Germinal center (tissue), 1 donor: ENCODE measurements around the gene SGSM1.

ENCODE experiments used
- DNase-seq: peaks from one replicate; pipeline ENCODE4 v3.0.0; 2012; ENCODE audit warnings: mixed read lengths, low spot score

Gene SGSM1

DNA sequence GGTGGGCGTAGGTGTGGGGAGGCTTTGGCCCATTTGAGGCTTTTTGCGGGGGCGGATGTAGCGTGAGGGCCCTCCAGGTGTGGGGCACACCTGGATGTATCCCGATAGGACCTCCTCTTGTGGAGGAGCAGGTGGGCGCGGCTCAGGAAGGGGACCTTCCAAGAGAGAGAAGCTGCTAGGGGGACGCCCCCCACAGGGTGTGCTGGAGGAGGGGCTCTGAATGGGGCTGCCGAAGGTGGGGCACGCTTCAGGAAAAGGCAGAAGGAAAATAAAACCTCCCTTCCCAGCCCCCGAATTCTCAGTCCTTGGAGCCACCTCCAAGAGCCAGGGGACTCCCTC lies 621 bp downstream of the SGSM1 start:
- no peak for DNase-seq

DNA sequence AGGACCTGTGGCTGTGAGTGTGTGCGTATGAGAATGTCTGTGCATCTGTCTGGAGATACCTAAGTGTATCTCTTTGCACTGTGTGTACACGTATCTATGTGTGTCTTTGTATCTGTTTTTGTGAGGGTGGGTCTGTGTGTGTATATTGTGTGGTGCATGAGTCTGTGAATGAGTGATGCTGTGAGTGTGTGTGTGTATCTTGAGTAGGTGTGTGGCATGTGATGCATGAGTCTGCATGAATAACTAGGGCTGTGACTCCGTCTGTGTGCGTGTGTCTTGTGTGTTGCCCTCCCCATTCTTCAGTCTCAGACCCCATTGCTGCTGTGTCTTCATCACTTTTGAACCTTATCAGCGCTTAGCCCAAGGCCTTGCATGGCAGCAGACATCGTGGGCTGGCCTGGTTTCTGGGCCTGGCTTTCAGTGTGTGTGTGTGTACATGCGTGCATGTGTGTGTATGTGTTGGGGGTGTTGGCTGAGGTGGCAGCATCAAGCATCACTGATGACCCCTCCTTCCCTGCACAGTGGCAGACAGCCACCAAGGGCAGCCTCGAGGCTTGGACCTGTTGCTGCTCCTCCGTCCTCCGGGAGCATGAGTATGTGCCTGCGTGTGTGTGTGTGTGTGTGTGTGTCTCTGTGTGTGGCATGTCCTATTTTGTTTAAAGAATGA lies 1.4 kb downstream of the SGSM1 start:
- no peak for DNase-seq

DNA sequence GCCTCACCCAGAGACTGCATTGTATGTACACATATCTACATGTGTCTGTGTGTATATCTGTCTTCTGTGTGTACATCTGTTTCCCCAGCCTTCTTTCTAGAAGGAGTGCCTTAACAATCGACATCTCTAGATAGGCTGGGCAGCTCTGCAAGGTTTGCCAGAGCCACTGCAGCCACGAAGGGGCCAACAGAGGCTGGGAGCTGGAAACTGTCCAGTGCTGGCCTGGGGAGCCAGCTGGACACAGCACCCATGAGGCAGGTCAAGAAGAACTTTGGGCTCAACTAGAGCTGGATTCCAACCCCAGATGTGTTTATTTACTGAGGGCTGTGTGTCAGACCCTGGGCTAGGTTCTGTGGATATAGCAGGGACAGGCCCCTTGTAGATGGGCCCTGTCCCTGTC lies 3.3 kb downstream of the SGSM1 start:
- no peak for DNase-seq

DNA sequence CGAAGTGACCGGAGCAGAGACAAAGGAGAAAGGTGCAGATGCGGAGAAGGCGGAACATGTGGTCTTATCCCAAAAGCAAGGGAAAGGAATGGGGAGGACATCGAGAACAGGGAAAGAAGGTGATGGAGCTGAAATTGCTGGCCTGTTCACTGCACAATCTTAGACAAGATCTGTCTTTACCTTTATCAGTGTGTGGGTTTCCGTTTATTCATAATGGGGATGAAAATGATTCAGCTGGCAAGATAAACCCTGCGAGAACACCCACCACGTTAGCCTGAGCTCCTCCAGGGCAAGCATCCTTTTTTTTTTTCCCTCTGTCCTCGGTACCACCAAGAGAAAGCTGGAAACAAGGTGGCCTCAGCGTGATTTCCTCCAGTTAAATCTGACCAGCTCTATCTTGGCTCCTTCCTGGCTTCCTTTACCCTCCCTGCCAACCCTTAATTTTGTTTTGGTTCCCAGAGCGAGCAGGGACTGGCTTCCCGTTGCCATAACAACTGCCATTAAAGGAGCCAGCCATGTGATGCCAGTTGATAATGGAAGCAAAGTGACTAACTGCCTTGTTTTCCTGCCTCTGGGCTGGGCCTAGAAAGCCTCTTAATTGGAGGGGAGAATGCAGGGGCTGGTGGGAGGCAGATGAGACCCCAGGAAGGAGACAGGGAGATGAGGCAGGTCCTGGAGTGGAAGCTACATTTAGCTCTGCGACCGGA lies 4.2 kb downstream of the SGSM1 start:
- DNase-seq = no peak

DNA sequence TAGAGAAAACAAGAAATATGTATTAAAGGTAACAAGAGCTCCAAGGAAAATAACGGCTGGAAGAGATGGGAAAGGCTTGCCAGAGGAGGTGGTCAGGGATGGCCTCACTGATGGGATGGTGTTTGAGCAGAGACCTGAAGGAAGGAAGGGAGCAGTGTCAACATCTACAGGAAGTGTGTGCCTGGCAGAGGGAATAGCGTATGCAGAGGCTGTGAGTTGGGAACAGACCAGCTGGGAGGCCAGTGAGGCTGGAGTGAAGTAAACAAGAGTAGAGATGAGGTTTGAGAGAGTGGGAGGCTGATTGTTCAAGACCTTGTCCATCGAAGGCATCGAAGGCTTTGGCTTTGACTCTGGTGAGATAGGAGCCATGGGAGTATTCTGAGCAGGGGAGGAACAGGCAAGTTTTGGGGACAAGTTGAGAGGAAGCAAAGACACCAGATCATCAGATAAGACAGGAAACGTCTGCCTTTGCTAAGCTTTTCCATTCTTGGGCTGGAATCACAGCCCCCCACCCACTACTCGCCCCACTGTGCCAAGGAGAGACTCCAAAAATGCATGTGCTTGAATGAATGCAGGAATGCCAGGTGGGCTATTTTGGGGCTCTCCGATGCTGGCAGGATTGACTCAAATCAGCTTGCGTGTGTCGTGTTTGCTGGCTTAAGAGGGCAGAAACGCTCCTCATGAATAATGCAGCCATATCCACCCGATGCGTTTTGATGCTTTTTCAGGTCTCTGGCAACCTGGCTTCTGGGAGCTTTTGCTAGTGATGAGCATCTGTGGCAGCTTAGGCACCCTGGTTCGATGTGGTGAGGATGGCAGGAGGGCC lies 7.2 kb downstream of the SGSM1 start:
- no peak for DNase-seq

DNA sequence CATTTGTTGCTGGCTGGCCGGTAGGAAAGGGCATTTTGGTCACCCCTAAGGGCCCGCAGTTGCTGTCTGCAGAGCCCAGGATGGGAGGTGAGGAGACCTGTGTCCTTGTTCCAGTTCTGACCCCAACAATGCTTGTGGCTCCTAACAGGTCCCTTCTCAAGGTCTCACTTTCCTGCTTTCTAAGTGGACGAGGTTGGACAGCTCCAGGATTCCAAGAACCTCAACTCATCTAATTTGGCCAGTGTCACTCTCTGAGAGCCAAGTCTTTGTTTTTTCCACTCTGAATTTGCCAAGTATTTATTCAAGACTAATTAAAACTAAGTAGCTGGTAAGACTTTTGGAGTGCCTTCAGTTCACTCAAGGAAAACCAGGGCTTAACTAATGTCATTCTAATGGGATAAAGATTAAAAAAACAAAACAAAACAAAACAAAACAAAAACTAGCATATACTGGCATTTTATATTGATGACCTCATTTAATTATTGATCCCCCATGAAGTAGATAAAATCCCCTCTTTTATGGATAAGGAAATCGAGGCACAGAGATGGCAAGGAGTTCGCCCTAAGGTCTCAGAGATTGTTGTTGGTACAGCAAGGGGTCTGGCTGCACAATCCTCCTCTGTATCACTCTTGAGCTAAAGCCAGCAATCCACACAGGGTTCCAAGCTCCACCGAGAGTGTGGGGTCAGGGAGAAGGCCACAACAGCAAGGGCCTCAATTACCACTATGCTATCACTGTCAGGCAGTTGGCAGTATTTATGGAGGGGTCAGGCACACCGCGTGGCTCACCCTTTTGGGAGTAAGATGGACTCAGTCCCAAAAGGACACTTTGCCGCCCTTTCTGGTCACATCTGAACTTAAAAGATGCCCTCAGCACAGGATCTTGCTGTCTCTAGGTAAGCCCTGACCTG lies 8.1 kb downstream of the SGSM1 start:
- no peak for DNase-seq

DNA sequence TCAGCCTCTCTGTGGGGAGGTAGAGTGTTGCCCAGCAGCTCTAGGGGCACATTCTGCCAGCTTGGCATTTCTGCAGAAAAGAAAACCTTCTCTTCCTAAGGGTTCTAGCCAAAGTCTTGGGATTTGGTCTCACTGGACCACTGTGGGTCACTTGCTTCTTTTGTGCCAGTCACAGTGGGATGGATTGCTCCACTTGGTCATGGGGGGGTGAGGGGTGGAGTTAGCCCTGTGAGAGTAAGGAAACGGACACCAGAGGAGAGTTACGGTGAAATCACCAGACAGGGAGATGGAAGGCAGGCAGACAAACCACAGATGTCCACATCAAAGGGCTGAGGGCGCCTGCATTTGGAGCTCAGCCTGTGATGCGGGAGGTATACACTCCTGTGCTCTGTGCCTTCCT lies 10.8 kb downstream of the SGSM1 start:
- no peak for DNase-seq

DNA sequence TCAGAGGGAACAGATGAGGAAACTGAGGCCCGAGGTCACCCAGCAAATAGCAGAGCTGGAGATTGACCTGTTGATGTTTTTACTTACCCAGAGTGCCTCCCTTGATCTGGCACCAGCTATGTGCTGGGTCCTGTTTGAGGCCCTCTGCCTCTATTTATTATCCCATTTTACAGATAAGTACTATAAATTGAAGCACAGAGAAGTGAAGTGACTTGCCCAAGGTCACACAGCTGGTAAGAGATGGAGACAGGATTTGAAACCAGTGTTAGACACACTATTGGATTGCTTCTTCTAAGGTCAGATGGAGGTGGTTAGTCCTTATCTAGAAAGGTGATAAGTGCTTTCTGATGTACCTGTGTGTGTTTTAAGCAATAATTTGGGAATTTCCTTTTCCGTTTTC lies 13.5 kb downstream of the SGSM1 start:
- DNase-seq = no peak

DNA sequence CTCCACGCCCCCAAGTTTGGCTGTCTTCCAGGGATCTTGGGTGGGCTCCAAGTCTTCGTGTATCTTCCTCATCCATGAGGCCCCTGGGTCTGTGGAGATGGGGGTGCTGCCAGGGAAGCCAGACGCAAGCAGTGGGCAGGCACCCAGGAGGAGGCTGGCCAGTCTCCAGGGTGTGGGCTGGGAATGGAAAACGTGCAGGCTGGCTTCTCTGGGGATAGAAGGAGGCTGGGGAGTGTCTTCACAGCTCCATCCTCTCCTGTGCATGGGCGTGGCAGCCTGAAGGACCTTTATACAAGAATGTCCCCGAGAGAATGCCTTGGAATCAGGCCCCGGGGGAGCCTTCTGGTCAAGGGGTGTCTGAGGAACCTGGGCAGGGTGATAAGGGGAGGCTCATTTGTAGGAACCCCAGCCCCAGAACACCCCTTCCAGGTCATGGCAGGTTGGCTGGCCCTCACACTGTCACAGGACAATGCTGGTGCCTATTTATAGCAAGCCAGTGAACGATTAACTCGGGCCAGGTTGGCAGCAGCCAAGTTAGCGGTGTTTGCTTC lies 14.0 kb downstream of the SGSM1 start:
- no peak for DNase-seq

DNA sequence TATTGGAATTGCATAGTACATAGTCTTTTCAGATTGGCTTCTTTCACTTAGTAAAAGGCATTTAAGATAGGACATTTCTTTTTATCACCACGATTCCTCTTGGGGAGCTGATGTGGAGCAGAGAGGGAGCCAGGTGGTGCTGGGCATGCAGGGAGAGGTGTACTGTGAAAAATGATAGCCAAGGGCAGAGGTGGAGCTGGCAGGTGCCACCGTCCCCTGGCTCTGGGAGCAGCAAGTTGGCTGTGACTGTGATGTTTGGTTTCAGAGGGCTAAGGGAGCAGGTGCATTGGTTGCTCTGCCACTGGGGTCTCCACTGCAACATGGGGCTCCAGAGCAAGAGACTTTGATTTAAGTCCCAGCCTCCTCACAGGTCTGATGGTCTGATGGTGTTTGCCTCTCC lies 16.5 kb downstream of the SGSM1 start:
- no peak for DNase-seq

DNA sequence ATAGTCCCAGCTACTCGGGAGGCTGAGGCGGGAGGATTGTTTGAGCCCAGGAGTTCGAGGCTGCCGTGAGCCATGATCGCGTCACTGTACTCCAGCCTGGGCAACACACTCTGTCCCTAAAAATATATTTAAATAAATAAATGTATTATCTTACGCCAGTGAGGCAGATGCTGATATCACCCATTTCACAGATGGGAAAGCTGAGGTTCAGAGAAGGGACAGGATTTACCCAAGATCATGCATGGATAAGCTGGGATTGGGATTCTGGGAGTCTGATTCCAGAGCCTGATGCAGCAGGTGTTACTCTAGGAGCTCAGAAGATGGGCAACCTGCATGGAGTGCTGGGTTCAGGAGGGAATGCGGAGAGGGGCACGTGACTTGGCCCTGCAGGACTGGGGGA lies 17.8 kb downstream of the SGSM1 start:
- no peak for DNase-seq

DNA sequence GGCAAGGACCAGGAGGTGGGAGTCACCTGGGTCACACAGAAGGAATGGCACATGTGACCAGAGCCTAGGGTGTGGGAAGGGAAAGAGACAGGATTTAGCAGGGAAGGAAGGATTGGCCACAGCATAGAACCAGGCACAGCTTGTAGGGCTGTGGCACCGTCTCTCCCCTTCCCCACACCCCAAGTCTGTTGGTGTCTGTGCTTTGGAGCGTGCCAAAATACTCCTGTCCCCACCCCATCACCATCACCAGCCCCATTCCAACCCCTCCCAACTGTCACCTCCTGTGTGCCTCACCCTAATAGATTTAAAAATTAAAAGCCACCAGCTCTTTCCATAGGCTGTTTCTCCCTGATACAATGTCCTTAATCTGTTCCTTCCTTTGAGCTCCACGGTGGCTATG lies 18.2 kb downstream of the SGSM1 start:
- DNase-seq = no peak

DNA sequence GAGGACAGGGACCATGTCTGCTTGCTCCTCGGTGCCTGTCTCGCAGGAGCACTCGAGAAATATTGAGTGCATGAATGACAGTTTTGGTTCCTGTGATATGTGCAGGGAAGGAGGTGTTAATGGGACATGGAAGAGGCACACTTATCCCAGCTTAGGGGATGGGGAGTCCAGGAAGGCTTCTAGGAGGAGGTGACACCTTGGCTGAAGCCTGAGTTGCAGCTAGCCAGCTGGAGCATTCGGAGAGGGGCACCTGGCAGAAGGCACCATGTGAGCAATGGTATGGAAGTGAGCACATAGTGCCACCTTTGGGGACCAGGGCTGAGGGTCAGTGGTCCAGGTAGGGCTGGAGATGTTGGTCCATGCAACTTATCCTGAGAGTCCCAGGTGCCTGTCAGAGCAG lies 18.9 kb downstream of the SGSM1 start:
- DNase-seq = no peak

DNA sequence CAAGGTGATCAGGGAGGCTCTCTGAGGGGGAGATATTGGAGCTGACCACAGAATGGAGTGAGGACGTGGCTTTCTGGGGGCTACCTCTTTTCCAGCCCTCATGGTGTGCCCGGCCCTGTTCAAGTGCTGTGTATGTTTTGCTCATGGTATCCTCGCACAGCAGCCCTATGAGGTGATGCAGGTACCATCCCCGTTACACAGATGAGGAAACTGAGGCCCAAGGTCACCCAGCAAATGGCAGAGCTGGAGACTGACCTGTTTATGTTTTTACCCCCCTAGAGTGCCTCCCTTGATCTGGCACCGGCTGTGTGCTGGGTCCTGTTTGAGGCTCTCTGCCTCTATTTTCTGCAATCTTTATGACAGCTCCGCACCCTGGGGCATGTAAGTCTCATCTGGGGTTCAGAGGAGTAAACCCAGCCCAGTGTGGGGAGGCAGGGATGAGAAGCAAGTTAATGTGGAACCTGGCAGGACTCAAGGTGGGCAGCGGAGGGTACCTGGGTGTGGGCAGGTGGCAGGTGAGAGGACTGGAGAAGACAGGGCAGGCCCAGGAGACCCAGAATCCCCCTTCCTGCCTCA lies 20.8 kb downstream of the SGSM1 start:
- DNase-seq = no peak

DNA sequence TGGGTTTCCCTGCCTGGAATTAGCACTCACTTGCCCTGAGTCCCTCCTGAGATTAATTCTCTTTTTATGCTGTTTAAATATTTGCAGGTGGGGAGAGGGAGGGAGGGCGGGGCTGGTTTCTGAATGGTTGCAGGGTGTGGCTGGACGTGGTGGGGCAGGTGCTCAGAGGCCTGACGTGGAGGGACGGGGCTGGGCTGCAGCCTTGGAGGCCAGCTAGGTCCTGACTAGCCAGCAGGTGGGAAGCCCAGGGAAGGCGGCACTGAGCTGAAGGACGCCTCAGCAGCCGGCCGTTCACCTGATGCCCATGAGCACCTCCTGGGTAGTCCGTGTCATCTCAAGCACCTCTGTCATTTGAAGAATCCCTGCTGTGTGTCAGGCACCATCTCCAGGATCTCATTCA lies 21.3 kb downstream of the SGSM1 start:
- no peak for DNase-seq

DNA sequence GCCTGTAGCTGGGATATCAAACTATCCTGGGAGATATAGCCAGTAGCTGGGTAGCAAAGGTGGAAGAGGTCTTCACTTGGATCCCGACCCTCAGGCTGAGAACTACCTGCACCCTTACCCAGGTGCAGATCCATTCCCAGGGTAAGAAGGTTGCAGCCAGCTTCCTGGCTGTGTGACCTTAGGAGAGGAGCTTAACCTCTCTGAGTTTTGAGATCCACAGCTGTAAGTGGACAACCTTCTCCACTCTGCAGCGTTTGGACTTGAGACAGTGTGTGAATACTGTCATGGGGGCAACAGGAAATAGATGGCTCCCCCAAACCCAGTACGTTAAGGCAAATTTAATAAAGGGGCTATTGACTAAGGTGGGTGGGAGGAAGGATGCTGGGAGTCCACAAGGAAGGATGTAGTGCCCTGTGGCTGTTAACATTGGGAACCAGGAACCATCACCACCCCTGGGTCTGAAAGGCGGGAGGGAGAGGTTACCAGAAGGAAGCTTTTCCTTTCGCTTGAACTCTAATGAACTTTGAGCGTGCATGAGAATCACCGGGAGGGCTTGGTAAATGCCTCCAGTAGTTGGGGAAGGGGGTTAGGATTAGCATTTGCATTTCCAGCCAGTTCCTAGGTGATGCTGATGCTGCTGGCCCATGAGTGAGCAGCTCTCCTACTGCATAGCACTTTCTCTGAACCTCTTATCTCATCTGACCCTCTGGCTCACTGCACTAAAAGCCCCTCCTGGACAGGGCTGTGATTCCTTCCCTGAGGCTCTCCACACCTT lies 24.4 kb downstream of the SGSM1 start:
- DNase-seq = no peak

DNA sequence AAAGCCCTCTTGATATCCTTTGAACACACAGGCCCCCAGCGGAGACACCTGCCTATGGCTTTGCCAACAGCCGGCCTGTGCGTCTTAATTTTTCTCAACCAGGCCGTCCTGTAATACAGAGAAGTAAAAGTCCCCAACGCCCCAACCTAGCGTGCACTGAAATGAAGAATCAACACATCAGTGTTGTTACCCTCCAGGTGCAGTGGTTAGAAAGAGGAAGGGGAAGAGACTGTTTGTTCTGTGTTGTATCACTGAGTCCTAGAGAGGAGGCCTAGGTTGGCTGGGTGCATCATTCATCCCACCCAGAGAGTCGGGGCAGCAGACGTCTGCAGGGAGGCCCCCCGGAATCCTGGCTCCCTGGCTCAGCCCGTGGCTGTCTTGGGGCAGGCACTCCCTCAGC lies 25.7 kb downstream of the SGSM1 start:
- DNase-seq = no peak

DNA sequence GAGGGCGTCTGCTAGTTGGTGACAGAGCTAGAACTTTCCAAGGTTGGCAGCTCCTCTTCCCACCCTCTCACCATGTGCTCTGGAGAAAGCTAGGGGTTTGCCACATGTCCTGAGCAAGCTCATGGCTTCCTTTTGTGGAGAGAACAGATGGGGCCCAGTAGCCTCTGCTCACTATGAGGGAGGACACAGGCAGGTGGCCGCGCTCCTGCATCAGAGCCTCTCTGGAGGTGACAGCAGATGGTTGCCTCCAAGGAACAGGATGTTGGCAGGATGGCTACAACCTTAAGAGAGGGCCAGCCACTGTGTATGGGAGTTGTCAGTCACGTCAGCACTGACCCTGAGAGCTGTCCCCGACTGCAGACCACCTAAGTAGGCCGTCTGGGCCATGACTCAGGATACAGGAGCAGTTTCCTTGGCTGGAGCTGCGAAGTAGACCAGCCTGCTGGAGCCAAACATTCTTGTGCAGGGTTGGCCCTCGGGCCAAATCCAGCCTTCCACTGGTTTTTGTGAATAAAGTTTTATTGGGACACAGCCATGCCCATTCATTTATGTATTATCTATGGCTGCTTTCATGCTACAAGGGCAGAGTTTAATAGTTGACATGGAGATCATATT lies 28.0 kb downstream of the SGSM1 start:
- no peak for DNase-seq

DNA sequence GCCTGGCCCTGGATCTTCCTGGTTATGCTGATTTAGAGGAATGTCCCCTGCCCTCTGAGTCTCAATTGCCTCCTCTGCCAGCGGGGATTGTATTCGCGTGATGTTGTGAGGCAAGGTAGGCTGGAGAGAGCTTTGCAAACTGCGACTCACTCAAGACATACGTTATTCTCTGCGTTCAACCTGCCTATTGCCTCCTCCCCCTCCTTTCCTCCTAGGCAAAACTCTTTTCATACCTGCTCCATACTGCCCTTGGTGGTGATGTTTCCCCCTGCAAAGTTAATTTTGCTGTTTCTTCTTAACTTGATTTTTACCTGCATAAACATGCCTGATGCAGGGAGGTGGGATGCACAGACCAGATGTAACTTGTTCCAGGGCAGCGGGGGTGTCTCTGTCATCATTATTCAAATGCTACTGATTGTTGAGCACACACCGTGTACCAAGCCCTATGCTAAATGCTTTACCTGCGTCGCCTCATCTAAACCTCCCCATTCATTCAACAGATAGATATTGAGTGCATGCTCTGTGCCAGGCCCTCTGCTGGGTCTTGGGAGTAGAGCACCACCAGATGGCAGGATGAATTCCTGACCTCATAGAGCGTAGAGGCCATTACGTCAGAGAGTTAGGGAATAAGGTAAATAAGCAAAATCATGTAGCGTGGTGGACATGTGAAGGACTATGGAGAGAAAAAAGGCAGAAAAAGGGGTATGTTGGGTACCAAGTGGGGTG lies 29.0 kb downstream of the SGSM1 start:
- no peak for DNase-seq

DNA sequence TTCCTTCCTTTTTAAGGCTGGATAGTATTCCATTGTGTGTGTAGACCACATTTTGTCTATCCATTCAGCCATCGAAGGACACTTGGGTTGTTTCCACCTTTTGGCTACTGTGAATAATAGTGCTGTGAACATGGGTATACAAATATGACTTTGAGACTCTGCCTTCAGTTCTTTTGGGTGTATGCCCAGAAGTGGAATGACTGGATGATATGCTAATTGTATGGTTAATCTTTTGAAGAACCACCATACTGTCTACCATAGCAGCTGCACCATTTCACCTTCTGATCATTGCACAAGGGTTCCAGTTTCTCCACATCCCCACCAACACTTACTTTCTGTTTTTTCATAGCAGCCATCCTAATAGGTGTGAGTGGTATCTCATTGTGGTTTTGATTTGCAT lies 30.3 kb downstream of the SGSM1 start:
- DNase-seq = no peak
